GM19023 (cell line): ENCODE data around the gene CPLX3.
A peak's percentile ranks its signal among the peaks of the same experiment; 100 is the strongest.

Experiments
- ATAC-seq: cut with Tn5 transposase; IDR thresholded peaks from one replicate; pipeline ENCODE4 v1.9.1; 2021; ENCODE audit warnings: mild to moderate bottlenecking, moderate library complexity; ENCODE audit not compliant: unreplicated experiment

The CPLX3 gene

GRCh38 chr15:74802290-74802689 is 24.1 kb upstream of the CPLX3 start:
- ATAC-seq, result no peak

GRCh38 chr15:74802862-74803447 is 23.5 kb upstream of the CPLX3 start:
- ATAC-seq, result no peak

- no peak for ATAC-seq
Measured at GRCh38 chr15:74804935-74805334, 21.5 kb upstream of the CPLX3 start.

GRCh38 chr15:74807282-74807681 is 19.1 kb upstream of the CPLX3 start:
- ATAC-seq, result no peak

GRCh38 chr15:74808078-74808839 is 18.2 kb upstream of the CPLX3 start:
- no peak for ATAC-seq

GRCh38 chr15:74808840-74809229 is 17.6 kb upstream of the CPLX3 start:
- ATAC-seq, result no peak

GRCh38 chr15:74809242-74809641 is 17.2 kb upstream of the CPLX3 start:
- no peak for ATAC-seq

- no peak for ATAC-seq
Measured at GRCh38 chr15:74809956-74810355, 16.5 kb upstream of the CPLX3 start.

GRCh38 chr15:74812533-74812932 is 13.9 kb upstream of the CPLX3 start, which contains the start of gene LMAN1L:
TSS of gene LMAN1L (plus strand) at chr15:74812835. CDS start at chr15:74812855, 20 bp downstream.
- no peak for ATAC-seq

- ATAC-seq, result no peak
Measured at GRCh38 chr15:74815121-74815934, 11.1 kb upstream of the CPLX3 start.

GRCh38 chr15:74815961-74816360 is 10.5 kb upstream of the CPLX3 start:
- ATAC-seq, result no peak

GRCh38 chr15:74816624-74817369 is 9.6 kb upstream of the CPLX3 start:
- no peak for ATAC-seq

- no peak for ATAC-seq
Measured at GRCh38 chr15:74817370-74817737, 9.1 kb upstream of the CPLX3 start.

GRCh38 chr15:74820056-74820455 is 6.4 kb upstream of the CPLX3 start:
- ATAC-seq, result no peak

GRCh38 chr15:74821091-74821789 is 5.2 kb upstream of the CPLX3 start:
- peak; percentile 69 for ATAC-seq

- no peak for ATAC-seq
Measured at GRCh38 chr15:74821790-74822158, 4.7 kb upstream of the CPLX3 start.

GRCh38 chr15:74822233-74822632 is 4.2 kb upstream of the CPLX3 start:
- ATAC-seq, result no peak

GRCh38 chr15:74823324-74823723 is 3.1 kb upstream of the CPLX3 start:
- ATAC-seq, result no peak

GRCh38 chr15:74824976-74825375 is 1.5 kb upstream of the CPLX3 start:
- ATAC-seq, result no peak

- no peak for ATAC-seq
Measured at GRCh38 chr15:74825866-74826265, 561 bp upstream of the CPLX3 start.

GRCh38 chr15:74826921-74827320 is 494 bp downstream of the CPLX3 start:
- no peak for ATAC-seq
